Measurements from ENCODE around the gene MKLN1. TPM values are rescaled to one million over a fixed set of nuclear protein-coding genes. Genes with fewer than 3 reads are reported as not detected.
A peak's percentile ranks its signal among the peaks of the same experiment; 100 is the strongest.
"Not testable (repeated sequence)": the region's sequence is repeated elsewhere in the genome, so short reads cannot be mapped to it uniquely, and the experiment has no call there.

MKLN1 gene
- total RNA-seq, 1 donor from 2014 or later, result 13.2 TPM

DNA sequence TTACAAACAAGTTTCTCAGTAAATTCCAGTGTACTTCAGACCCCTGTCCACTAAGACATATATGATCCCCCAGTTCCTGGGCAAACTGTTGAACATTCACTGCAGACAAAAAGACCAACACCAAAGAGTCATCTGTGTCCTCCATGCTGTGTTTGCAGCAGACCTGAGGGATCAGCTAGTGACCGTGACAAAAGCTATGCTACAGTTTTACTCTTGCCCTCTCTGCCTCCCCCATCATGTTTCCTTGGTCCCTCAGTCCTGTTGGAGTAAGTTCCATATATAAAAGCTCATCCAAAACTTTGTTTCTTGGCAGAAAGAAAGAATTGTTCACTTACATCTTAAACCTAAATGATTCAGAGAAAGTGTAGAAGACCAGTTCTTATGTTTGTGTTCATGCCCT lies 172.7 kb downstream of the MKLN1 start:
- no peak for DNase-seq (ENCODE audit: low read depth in 2 of 2)

DNA sequence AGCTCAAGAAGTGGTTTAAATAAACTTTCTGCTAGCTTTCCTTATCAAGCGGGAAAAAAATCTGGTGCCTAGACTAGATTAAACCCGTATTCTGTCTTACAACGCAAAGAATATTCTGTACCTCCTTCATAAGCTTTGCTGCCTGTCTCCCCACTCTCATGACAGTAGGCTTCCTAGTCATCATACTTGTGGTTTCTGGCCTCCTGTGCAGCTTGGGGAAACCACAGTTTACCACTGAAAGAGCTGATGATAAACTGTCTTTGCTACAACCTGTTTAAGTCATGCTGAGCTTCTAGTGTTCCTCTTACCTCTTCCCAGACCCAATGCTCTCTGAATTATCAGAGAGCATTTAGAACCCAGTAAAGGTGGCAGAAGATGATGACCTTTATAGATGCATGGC lies 173.7 kb downstream of the MKLN1 start:
- DNase-seq (ENCODE audit: low read depth in 2 of 2), result no peak

DNA sequence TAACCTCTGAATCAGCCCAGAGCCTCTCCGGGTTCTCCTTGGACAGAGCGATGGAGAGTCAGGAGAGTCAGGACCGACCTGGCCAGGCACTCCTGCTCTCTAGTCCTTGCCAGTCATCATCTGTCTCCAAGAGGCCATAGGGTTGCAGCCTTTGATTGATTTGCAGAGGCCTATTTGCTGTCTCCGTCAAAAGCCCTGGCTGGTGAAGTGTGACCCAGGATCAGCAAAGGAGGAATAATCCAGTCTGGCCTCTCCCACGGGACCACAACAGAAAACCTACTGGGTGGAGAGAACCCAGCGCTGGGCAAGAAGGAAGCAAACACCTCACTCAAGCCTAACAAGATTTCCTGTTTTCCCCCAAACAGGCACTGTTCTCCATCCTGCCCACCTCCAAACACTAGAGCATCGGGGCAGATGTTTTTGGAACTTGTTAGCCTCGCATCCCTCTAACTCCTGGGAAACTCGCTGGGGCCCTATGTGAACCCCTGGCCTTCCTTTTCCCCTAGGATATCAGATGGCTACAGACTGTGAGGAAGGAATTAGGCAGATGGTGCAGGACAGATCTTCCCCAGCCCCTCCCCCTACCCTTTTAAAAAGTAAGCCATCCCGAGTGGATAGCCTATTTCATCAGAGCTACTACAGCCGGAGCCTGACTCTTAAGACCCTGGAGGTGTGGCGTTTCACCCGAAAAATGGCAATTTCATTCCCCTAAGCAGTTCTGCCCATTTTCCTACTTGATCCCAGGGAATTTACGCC lies 174.4 kb downstream of the MKLN1 start:
- peak in 1 of 2 donors; percentile 49 for DNase-seq (ENCODE audit: low read depth in 2 of 2)

DNA sequence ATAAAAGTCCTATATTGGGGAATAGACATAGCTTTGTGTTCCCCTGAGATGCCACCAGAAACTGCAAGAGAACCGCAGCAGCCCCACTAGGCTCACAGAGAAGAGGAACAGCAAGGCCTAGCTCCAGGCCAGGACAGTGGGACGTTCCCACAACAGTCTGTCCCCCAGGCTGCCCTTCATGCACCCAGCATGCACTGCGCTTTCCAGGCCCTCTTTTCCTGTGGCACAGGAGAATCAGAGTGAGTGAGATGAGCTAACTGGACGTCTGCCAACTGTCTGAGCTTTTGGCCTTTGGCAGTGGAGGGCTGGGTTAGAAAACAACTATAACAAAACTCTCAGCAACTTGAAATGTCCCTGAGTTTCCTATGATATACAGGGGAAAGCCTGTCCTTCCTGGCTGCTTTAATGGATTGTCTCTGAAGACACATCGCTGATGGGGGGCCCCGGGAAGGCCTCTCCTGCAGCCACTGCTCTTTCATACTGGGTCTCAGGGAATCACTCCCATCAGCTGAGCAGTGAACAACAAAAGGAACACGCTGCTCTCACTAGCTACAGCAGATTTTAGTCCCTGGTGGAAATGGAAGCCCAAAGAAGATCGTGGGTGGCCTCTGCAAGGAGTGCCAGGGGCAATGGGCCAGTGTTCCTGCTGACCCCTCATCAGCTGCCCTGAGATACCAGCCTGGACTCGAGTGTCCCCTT lies 175.3 kb downstream of the MKLN1 start:
- peak; percentile 89 to 91 for DNase-seq (ENCODE audit: low read depth in 2 of 2)

DNA sequence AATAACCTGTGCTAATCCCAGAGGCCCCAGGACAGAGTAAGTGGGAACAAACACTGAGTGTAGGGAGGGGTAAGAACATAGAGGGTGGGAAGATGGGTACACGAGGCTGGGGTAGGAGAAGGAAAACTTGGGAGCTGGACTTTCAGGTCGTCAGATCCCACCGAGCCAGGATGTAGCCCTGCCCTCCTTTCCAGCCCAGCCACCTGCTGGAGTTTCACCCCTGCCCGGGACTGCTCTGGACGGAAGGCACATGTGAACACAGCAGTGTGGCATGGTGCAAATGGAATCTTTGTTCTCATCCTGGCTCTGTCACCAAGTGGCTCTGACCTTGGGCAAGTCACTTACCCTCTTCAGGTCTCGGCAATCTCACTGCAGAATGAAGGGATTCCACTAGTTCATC lies 176.0 kb downstream of the MKLN1 start:
- DNase-seq (ENCODE audit: low read depth in 2 of 2), result no peak

DNA sequence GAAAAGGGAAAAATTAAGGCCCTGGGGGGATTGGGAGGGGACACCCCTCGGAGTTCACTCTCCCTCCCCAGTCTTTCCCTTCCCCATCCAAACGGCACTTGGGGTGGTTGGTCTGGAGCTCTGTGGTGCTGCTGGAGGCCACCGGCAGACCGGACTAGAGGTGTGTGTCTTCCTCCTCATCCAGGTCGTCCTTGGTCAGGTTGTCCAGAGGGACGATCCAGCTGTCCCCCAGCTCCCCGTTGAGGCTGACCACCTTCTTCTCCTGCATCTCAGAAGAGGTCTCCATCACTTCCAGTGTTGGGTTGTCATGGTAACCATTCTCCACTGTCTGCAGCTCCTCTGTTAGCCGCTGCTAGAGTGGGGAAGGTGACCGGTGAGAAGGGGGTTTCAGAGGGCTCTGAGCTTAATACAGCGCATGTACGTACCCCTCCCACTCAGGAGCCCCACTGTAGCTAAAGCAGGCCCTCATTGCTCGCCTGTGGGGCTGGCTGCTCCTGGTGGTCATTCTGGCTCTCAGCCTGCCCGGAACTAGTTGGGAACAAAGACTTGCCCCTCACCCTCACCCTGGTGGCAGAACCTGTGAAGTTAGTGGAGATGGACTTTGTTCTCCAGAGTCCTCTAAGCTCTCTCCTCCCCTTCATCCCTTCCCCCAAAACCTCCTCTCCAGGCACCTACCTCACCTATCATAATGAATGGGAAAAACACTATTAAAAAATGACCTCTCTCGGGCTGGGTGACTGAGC lies 176.7 kb downstream of the MKLN1 start:
- no peak for DNase-seq (ENCODE audit: low read depth in 2 of 2)

DNA sequence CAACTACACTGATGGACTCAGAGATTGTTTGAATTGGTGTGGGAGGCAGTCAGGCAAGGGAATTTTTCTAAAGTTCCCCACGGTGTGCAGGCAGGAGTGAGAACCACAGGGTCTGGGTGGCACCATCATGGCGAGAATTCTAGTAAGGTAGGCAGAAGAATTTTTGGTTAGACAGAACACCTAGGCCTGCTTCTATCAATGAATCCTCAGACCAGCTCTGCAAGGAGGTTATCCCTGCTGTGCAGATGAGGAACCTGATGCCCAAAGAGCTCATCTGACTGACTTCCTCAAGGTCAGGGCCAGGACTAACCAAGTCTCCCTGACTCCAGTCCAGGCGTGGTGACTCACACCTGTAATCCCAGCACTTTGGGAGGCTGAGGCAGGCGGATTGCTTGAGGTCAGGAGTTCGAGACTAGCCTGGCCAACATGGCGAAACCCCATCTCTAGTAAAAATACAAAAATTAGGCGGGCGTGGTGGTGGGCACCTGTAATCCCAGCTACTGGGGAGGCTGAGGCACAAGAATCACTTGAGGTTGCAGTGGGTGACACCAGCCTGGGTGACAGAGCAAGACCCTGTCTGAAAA lies 177.5 kb downstream of the MKLN1 start:
- DNase-seq (ENCODE audit: low read depth in 2 of 2), result not testable (repeated sequence)

DNA sequence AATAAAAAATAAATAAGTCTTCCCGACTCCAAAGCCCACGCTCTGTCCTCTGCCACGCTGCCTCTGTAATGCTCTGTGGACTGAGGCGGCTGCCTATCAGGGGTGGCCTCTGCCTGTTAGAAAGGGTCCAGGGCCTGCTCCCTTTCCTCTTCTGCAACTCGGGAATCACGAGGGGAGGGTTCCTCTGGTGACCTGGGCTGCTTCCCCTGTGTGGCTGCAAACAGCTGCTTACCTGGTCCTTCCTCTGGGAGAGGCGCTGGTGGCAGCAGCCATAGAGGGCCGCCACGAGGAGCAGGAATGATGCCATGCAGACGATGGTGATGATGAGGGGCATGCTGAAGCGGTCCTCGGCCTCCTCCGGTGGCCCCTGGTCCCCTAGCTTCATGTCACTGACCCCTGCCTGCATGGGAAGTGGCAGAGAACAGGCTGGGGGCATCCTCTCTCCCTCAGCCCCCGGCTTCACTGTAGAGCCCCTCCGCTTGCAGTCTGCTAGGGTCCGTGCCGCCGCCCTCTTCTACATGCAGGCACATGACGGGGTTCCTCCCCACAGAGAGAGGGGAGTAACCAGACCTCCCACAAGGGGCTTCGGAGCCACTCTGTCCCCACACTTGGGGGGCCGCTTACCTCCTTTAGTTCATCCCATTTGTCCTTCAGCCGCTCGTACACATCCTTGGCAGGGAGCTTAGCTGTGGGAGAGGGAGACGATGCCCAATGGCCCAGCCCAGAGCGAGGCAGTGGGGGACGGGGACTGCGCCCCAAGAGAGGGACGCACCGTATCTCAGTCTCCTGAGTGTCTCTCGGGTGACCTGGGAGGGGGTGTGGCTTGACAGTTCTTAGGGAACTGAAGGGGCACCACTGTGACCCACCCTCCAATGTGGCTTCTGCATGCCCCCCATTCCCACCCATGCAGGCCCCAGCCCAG lies 178.2 kb downstream of the MKLN1 start:
- no peak for DNase-seq (ENCODE audit: low read depth in 2 of 2)

DNA sequence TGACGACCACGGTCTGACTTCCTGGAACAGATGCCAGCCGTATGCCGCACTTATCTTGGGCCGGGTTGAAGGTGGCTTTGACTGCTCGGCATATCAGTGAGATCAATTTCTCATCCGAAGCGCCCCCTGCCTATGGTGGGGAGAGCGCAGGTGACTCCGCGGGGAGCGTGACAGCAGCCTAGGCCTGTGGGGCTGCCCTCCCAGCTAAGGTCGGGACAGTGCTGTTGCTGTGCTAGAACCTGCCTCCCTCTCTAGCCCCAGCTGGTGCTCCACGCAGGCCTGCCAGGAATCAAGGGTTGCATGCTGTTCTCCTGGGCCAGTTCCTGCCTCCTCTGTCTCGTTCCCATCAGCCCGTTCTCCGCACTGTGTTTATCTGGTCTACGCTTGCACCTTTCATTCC lies 178.9 kb downstream of the MKLN1 start:
- no peak for DNase-seq (ENCODE audit: low read depth in 2 of 2)

DNA sequence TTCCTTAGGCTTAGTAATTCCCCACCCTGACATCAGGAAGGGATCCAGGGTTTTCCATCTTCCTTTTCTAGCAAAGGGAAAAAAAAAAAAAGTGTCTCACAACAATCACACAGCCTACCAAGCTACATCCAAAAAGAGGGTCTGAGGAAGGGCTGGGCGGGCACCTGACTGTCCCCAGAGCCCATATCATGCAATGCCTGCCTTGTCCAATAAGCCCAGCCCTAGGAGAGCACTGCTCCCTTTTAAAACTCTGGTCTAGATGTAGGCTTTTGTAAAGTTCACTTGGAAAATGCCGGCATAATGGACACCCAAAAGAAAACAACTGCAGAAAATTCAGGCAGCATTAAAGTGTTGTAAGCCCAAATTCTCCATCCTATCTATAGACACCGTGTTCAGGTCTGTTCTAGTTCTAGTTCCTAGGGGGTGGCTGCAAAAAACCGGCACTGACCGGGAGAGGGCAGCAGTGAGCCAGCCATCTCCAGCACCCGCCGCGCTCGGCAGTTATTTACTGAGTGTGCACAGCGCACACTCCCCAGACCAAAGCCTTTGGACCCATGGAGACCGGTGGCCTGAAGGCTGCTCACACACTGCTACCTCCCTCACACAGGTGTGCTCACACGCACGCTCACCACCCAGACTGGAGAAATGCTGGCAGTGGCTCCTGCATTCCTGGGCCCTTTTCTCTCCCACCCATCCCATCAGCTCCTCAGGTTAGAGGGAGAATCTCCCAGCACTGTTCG lies 180.1 kb downstream of the MKLN1 start:
- DNase-seq (ENCODE audit: low read depth in 2 of 2), result peak; percentile 55 to 80

DNA sequence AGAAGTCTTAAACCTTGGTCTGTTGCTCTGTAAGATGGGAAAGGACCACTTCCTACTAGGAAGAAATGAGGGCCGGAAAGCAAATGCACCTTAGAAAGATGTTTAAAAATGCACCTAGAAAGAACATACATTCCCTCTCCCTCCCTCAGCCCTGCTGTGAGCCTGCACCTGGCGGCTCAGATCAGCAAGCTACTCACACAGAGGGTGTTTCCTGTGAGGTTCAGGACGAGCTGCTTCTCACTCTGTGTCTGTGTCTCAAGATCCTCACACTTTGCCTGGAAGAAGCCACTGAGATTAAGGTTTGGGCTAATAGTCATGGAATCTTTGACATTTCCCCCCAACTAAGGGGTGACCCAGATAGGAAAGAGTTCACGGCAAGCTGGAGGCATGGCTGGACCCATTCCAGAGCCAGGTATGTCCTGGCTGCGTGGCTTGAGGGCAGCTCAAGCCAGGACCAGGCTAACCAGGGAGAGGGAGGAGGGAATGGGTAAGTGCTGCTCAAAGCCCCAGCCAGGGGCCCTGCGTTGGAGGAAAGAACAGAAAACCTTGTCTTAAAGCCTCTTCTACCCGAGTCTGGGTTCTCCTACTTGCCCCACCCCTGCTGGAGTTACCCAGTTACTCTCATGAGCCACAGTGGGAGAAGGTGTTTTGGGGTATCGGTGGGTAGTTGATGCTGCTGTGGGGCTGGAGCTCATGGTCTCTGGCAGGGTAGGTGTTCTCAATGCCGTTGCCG lies 181.2 kb downstream of the MKLN1 start:
- no peak for DNase-seq (ENCODE audit: low read depth in 2 of 2)

DNA sequence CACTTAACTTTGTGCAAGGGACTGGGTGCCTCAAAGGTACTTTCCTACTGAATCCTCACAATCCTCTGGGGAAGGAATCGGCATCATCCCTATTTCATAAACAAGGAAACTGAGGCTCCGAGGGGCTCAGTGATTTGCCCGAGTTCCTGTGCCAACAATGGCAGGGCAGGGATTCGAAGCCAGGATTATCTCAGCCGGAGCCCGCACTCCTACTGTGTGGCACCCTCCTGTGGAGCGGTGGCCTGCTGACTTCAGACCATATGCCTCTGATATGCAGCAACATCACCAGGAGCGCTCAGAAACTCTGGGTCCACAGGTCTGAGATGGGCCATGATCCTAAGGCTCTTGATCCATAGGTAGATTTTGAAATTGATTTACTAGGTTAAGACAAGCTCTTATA lies 182.1 kb downstream of the MKLN1 start:
- DNase-seq (ENCODE audit: low read depth in 2 of 2), result no peak

DNA sequence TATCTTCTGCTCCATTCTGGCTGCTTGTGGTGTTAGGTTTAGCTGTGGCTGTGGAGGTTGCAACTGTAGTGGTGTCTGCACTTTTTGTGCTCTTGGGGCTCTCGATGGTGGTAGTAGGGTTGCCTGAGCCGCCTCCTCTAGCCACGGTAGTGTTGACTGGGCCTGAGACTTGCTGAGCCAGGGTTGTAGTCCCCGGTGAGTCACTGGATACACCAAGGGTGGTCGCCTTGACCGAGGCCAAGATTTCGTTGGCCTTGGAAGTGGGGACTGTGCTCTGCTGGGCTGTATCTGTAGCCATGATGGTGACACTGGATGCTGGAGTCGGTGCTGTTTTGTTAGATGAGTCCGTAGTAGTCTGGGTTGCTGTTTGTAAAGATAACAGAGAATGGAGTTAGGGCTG lies 183.4 kb downstream of the MKLN1 start:
- no peak for DNase-seq (ENCODE audit: low read depth in 2 of 2)

DNA sequence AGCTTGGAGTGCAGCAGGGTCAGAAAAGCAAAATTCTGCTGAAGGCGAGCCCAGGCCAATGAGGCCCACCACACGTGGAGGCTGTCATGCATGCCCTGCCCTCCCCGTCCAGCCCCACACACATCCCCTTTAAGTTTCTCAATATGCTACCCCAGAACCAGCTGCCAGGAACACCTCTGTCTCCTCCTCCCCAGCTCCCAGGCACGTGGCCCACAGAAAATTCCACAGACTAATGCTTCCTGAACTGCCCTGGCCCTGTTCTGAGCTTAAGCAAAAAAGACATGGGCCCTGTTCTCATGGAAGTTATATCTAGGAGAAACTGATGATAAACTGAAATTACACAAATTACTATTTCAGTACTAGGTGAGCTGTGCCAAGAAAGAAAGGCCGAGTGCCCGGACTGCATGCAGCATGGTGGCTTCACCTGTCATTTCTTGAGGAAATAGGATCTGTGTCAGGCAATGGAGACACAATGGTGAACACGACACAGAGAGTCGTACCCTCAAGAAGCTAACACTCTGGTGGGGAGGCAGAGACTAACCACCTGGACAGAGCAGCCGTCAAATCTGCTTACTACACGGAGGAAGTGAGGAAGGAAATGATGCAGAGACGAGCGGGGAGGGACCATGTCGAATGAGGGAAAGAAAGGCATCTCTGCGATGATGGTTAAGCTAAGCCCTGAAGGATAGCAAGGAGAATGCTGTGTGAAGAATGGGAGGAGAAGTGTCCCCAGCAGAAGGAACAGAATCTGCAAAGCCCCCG lies 184.3 kb downstream of the MKLN1 start:
- peak; percentile 47 to 80 for DNase-seq (ENCODE audit: low read depth in 2 of 2)

DNA sequence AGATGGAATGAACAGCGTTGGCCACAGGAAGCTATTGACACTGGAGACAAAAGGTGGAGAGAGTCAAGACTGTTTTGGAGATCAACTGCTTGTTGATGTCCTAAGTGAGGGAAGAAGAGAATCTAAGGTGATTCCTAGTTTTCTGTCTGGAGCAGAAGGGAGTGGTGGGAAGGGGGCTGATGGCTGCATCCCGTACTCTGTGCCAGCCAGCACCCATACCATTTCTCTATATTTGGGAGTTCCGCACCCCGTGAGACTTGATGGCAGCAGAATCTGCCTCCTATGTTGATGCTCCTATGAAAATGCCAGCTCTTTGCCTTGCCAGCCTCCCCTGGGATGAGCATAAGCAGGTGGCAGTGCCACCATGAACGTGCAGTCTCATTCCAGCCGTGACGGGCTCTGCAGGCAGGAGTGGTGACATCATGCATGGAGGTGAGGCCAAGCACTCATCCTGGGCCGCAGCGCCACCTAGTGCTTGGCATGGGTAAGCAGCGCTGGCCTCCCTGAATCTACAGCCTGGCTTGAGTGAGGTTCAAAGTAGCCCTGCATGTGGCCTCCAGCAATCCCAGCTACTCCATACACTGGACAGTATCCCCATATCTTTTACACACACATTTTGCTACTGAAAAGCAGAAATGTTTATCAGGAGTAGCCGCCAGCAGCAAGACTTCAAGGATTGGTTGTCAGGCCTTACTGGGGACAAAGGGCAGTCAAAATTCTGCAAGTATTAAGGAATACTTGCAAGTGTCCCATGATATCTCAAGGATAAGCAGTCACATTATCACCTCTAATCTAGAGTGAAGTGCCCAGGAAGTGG lies 185.8 kb downstream of the MKLN1 start:
- DNase-seq (ENCODE audit: low read depth in 2 of 2), result peak; percentile 81 to 91

DNA sequence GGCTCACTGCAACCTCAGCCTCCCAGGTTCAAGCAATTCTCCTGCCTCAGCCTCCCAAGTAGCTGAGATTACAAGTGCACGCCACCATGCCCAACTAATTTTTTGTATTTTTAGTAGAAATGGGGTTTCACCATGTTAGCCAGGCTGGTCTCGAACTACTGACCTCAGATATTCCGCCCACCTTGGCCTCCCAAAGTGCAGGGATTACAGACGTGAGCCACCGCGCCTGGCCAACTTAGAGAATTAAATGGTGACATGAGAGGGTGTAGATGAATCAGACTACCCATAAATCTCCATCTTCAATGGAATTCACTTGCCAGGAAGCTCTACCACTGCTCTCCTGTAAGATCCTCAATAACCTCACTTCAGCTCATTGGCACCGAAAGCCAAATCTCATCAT lies 187.8 kb downstream of the MKLN1 start:
- not testable (repeated sequence) for DNase-seq (ENCODE audit: low read depth in 2 of 2)

DNA sequence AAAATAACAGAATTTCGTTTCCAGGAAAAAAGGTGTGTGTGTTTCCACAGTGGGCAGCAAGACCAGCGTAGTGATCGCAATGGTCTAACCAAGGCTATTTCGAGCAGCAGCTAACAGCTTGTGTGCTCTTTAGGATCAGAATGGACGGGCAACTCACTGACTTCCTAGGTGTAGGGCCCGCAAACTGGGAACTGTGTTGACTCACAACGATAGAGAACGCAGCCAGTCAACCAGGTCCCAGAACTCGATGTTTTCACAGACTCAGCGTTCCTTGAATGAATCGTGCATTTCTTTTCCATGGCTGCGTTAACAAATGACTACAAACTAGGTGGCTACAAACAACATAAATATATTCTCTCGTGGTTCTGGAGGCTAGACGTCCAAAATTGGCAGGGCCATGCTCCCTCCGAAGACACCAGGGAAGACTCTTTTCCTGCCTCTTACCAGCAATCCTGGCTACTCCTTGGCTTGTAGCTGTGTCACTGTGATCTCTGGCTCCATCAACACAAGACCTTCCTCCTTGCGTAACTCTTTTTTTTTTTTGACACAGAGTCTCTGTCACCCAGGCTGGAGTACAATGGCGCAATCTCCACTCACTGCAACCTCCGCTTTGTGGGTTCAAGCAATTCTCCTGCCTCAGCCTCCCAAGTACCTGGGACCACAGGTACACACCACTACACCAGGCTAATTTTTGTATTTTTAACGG lies 189.7 kb downstream of the MKLN1 start:
- no peak for DNase-seq (ENCODE audit: low read depth in 2 of 2)
